HUES6 (cell line): ENCODE measurements around the gene CHCHD6.

ENCODE experiments used
- H3K27ac ChIP-seq: 2 replicates; pipeline ENCODE4 v1.7.0; 2013; ENCODE audit warnings: low read depth, mild to moderate bottlenecking, low read length, inconsistent platforms
- H3K27me3 ChIP-seq: 2 replicates; pipeline ENCODE4 v1.6.1; 2013; ENCODE audit warnings: low read length; ENCODE audit not compliant: control insufficient read depth, insufficient read depth
- H3K36me3 ChIP-seq: 2 replicates; pipeline ENCODE4 v1.6.1; 2013; ENCODE audit warnings: low read length; ENCODE audit not compliant: control insufficient read depth, insufficient read depth
- H3K4me1 ChIP-seq: 2 replicates; pipeline ENCODE4 v1.6.1; 2013; ENCODE audit warnings: low read length; ENCODE audit not compliant: control insufficient read depth, insufficient read depth
- H3K4me3 ChIP-seq: 2 replicates; pipeline ENCODE4 v1.5.1; 2013; ENCODE audit warnings: low read depth, low read length
- H3K9ac ChIP-seq: one replicate; pipeline ENCODE4 v1.6.1; 2013; ENCODE audit warnings: mild to moderate bottlenecking, low read length
- H3K9me3 ChIP-seq: 2 replicates; pipeline ENCODE4 v1.6.1; 2013; ENCODE audit warnings: low read depth, low read length; ENCODE audit not compliant: control insufficient read depth, insufficient read depth

The CHCHD6 gene

DNA sequence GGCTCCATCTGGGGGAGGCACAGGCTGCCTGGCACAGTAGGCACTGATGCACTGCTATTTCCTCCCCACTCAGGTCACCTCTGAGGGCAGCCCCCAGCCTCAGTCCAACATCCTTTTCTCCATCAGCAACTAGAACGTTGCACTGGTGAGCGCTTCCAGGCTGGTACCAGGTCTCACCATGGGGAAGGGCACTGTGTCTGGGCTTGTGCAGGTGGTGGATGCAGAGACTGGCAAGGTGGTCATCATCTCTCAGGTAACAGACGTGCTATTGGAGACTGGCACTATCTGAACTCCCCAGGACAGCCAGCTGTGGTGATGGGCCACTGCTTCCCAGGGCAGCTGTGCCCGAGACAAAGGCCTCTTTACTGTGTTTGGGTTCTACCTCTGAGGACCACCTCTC lies 40.8 kb upstream of the CHCHD6 start:
- Histone ChIP-seq H3K27me3 (peaks cover 12% of the 10 kb centered on the region; the same call in 1 of the 2 replicates), H3K4me1 (no peaks in the 10 kb centered on the region), H3K4me3 (no peak overlapping the region), H3K9ac (no peak overlapping the region), H3K9me3 (no peaks in the 10 kb centered on the region; the same call in 1 of the 2 replicates), H3K27ac (no peak overlapping the region), H3K36me3 (no peaks in the 10 kb centered on the region)

GRCh38 chr3:126663750-126664149 lies 40.3 kb upstream of the CHCHD6 start:
- H3K36me3 ChIP-seq: no peaks in the 10 kb centered on the region
- H3K4me3 ChIP-seq: no peak overlapping the region
- no peak overlapping the region for H3K9ac ChIP-seq
- no peak overlapping the region for H3K27ac ChIP-seq
- H3K4me1 ChIP-seq: no peaks in the 10 kb centered on the region
- H3K27me3 ChIP-seq: peaks cover 12% of the 10 kb centered on the region; the same call in 1 of the 2 replicates
- H3K9me3 ChIP-seq: no peaks in the 10 kb centered on the region; the same call in 1 of the 2 replicates

DNA sequence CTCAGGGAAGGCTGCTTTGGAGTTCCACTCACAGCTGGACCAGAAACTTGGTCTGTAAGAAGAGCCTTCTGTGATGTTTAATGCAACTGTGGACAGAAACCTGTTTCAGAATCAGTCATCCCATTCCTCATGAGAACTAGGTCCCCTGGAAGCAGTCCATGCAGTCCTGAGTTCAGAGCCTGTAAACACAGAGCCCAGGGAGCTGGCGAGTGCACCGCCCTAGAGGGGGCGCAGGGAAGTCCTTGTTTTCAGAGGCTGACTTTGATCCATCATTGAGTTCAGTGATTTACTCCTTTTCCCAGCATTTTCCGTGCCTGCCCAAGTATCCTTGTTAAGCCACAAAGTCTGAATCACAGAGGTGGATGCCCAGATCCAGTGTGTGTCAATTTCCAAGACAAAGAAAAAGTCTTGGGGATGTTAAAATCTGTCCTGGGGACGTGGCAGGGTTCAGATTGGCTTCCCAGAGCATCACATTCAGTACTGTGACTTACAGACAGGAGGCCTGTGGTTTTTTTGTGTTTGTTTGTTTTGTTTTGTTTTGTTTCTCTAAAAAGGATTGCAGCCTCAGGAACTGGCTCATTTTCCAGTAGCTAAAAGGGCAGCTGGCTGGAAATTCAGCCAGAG lies 39.3 kb upstream of the CHCHD6 start:
- Histone ChIP-seq H3K9ac (no peak overlapping the region), H3K9me3 (no peaks in the 10 kb centered on the region; the same call in 1 of the 2 replicates), H3K27me3 (peaks cover 12% of the 10 kb centered on the region; the same call in 1 of the 2 replicates), H3K27ac (no peak overlapping the region), H3K4me3 (no peak overlapping the region), H3K36me3 (no peaks in the 10 kb centered on the region), H3K4me1 (no peaks in the 10 kb centered on the region)

DNA sequence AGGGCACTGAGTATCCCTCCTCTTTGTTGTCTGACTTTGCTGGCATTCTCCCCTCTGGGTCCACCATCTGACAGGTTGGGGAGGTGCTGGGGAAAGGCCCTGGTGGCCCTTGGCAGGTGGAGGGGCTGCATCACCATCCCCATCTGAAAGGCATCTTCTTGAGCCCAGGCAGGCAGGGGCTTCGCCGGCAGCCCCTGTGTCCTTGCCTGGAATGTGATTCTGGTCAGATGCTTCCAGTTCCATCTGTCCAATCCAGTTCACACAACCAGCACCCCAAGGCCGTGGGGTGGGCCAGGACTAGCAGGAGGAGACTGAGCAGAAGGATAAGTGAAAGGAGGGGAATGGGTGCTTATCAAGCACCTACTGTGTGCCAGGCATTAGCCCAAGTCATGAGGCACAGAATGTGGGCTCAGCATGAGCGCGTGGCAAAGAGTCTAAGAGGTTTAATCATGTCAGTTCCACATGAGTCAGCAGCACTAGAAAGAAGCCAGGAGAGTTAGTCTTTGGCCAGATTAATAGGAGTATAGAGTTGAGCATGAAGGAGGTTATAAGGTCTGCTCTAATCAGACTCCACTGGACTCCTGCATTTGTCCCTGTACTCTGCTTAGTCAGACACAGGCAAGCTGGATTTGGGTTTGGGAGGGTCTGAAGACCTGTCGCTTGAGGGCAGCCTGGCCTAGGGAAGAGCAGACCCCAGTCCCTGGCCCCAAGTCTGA lies 38.7 kb upstream of the CHCHD6 start:
- peaks cover 9% of the 10 kb centered on the region; the same call in 1 of the 2 replicates for H3K27me3 ChIP-seq
- no peaks in the 10 kb centered on the region; the same call in 1 of the 2 replicates for H3K9me3 ChIP-seq
- H3K27ac ChIP-seq: no peak overlapping the region
- no peak overlapping the region for H3K4me3 ChIP-seq
- H3K36me3 ChIP-seq: no peaks in the 10 kb centered on the region
- no peak overlapping the region for H3K9ac ChIP-seq
- no peaks in the 10 kb centered on the region for H3K4me1 ChIP-seq

DNA sequence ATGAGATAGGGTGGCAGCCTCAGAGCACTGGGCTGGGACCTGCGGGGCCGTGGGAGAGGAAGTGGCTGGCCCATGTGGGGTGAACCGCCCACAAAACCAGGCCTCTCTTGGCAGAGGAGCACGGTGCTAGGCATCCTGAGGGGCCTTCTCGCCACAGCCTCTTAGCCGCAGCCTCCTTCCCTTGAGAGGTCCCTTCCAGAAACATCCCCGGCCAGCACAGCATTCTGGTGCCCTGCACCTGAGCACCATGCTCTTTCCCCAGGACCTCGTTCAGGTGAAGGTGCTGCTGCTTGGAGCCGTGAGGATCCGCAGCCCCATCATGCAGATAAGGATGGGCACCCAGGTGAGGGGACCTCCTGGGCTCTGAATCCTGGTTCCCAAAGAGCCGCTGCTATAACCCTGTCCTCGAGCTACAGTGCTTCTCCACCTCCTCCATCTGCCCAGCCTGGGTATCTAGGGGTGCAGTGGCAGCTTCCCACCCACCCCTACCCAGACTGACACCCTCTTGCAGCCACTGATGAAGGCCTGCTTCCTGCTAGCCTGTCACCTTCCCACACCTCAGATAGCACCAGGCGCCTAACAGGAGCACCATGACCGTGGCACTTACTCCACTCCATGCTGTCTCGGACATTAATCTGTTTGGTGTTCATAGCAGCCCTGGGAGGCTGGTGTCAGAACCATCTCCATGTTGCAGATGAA lies 37.9 kb upstream of the CHCHD6 start:
- H3K27ac ChIP-seq: no peak overlapping the region
- no peaks in the 10 kb centered on the region for H3K36me3 ChIP-seq
- H3K9ac ChIP-seq: no peak overlapping the region
- no peak overlapping the region for H3K4me3 ChIP-seq
- H3K4me1 ChIP-seq: no peaks in the 10 kb centered on the region
- peaks cover 4% of the 10 kb centered on the region; the same call in 1 of the 2 replicates for H3K27me3 ChIP-seq
- no peaks in the 10 kb centered on the region; the same call in 1 of the 2 replicates for H3K9me3 ChIP-seq

- H3K27ac ChIP-seq: no peak overlapping the region
- H3K4me1 ChIP-seq: peaks cover 3% of the 10 kb centered on the region; the same call in 1 of the 2 replicates
- no peak overlapping the region for H3K4me3 ChIP-seq
- peaks cover 4% of the 10 kb centered on the region; the same call in 1 of the 2 replicates for H3K27me3 ChIP-seq
- H3K36me3 ChIP-seq: no peaks in the 10 kb centered on the region
- H3K9me3 ChIP-seq: no peaks in the 10 kb centered on the region
- H3K9ac ChIP-seq: no peak overlapping the region
These were observed 37.1 kb upstream of the CHCHD6 start for GRCh38 chr3:126666658-126667528.

GRCh38 chr3:126667631-126668449 lies 36.2 kb upstream of the CHCHD6 start:
- peaks cover 3% of the 10 kb centered on the region; the same call in 1 of the 2 replicates for H3K4me1 ChIP-seq

GRCh38 chr3:126668450-126669401 lies 35.3 kb upstream of the CHCHD6 start:
- Histone ChIP-seq H3K4me3 (no peak overlapping the region), H3K9ac (no peak overlapping the region), H3K4me1 (peaks cover 3% of the 10 kb centered on the region; the same call in 1 of the 2 replicates), H3K27ac (no peak overlapping the region), H3K36me3 (no peaks in the 10 kb centered on the region), H3K9me3 (peaks cover 6% of the 10 kb centered on the region; the same call in 1 of the 2 replicates), H3K27me3 (no peaks in the 10 kb centered on the region)

More at GRCh38 chr3:126667631-126668449, 36.2 kb upstream of the CHCHD6 start:
- Histone ChIP-seq H3K9ac (no peak overlapping the region), H3K27me3 (peaks cover 4% of the 10 kb centered on the region; the same call in 1 of the 2 replicates), H3K36me3 (no peaks in the 10 kb centered on the region), H3K27ac (no peak overlapping the region), H3K9me3 (no peaks in the 10 kb centered on the region), H3K4me3 (no peak overlapping the region)

GRCh38 chr3:126671521-126671920 lies 32.5 kb upstream of the CHCHD6 start:
- Histone ChIP-seq H3K9me3 (peaks cover 12% of the 10 kb centered on the region; the same call in 1 of the 2 replicates), H3K27ac (no peak overlapping the region), H3K36me3 (no peaks in the 10 kb centered on the region), H3K4me1 (peaks cover 3% of the 10 kb centered on the region; the same call in 1 of the 2 replicates), H3K4me3 (no peak overlapping the region), H3K27me3 (peaks cover under 1% of the 10 kb centered on the region; the same call in 1 of the 2 replicates), H3K9ac (no peak overlapping the region)
